A673 (cell line): ENCODE measurements around the gene CRELD2. TPM values are rescaled to one million over a fixed set of nuclear protein-coding genes. Genes with fewer than 3 reads are reported as not detected.

Experiments
- BruUV-seq: library from RNA; stranded (reverse); fragments of 400-500 nt; replicated peaks from 2 replicates; lab custom pipeline; 2021; lab: Mats Ljungman, UMichigan
- CTCF ChIA-PET: fragments of 300-600 bp; sonication (Branson Sonifier 250); formaldehyde crosslinking; loops from one replicate; lab custom pipeline; 2022; ENCODE audit warnings: antibody characterized with exemption; lab: Charles Lee
- POLR2A ChIA-PET: fragments of 300-600 bp; sonication (Branson Sonifier 250); formaldehyde crosslinking; loops from one replicate; lab custom pipeline; 2022; ENCODE audit warnings: antibody characterized with exemption; ENCODE audit not compliant: low non-redundant PET; lab: Charles Lee
- DNase-seq: peaks from one replicate; pipeline ENCODE4 v3.0.0-alpha.2; 2015; ENCODE audit warnings: low spot score
- H3K27ac ChIP-seq: fragments of 200-600 bp; sonication (generic); 2 replicates; pipeline ENCODE4 v1.5.1; 2016; ENCODE audit warnings: mixed run types, low read depth, mild to moderate bottlenecking, mixed read lengths, antibody characterized with exemption, low read length; ENCODE audit not compliant: poor library complexity, severe bottlenecking
- H3K27me3 ChIP-seq: fragments of 200-600 bp; sonication (generic); replicated peaks from 2 replicates; pipeline ENCODE4 v1.6.1; 2017; ENCODE audit warnings: mixed run types, low read depth, mild to moderate bottlenecking, mixed read lengths, antibody characterized with exemption, low read length; ENCODE audit not compliant: insufficient read depth, poor library complexity
- H3K36me3 ChIP-seq: fragments of 200-600 bp; sonication (generic); 2 replicates; pipeline ENCODE4 v1.6.1; 2016; ENCODE audit warnings: mixed run types, mild to moderate bottlenecking, mixed read lengths, antibody characterized with exemption, low read length; ENCODE audit not compliant: insufficient read depth, poor library complexity, severe bottlenecking
- H3K4me1 ChIP-seq: fragments of 200-600 bp; sonication (generic); 2 replicates; pipeline ENCODE4 v1.6.1; 2017; ENCODE audit warnings: mixed run types, mild to moderate bottlenecking, mixed read lengths, antibody characterized with exemption, low read length; ENCODE audit not compliant: insufficient read depth, poor library complexity, severe bottlenecking
- H3K4me3 ChIP-seq: fragments of 200-600 bp; sonication (generic); 2 replicates; pipeline ENCODE4 v1.5.1; 2016; ENCODE audit warnings: low read depth, mixed run types, mild to moderate bottlenecking, mixed read lengths, low read length; ENCODE audit not compliant: poor library complexity, severe bottlenecking
- H3K9me3 ChIP-seq: fragments of 200-600 bp; sonication (generic); 2 replicates; pipeline ENCODE4 v1.6.1; 2016; ENCODE audit warnings: mixed run types, low read depth, mild to moderate bottlenecking, mixed read lengths, antibody characterized with exemption, low read length; ENCODE audit not compliant: poor library complexity, severe bottlenecking
- EZH2 ChIP-seq: fragments of 200-600 bp; sonication (generic); IDR thresholded peaks from 2 replicates; pipeline ENCODE4 v1.6.1; 2017; ENCODE audit warnings: borderline replicate concordance, low read depth, mild to moderate bottlenecking, mixed read lengths, antibody characterized with exemption, low read length; ENCODE audit not compliant: poor library complexity, severe bottlenecking
- intact Hi-C: fragments of 100-400 bp; cut with micrococcal nuclease; formaldehyde crosslinking; loops from one replicate; pipeline ENCODE4 v1.10.0; 2022; ENCODE audit not compliant: unreplicated experiment
- total RNA-seq: library from RNA; stranded (reverse); gene quantifications from 2 replicates; pipeline ENCODE4 v1.2.3, GENCODE V29; 2021
- TF ChIP-seq, protein P1 (sequence below): fragments of 300-800, 200-600 bp; sonication (generic); conservative IDR thresholded peaks from 2 replicates; pipeline ENCODE4 v1.5.1; 2017; ENCODE audit warnings: low read depth, mild to moderate bottlenecking, antibody characterized with exemption, low read length, moderate library complexity, mixed read lengths

The CRELD2 gene
- total RNA-seq, 1 experiment from 2014 or later: 54.7 TPM

DNA sequence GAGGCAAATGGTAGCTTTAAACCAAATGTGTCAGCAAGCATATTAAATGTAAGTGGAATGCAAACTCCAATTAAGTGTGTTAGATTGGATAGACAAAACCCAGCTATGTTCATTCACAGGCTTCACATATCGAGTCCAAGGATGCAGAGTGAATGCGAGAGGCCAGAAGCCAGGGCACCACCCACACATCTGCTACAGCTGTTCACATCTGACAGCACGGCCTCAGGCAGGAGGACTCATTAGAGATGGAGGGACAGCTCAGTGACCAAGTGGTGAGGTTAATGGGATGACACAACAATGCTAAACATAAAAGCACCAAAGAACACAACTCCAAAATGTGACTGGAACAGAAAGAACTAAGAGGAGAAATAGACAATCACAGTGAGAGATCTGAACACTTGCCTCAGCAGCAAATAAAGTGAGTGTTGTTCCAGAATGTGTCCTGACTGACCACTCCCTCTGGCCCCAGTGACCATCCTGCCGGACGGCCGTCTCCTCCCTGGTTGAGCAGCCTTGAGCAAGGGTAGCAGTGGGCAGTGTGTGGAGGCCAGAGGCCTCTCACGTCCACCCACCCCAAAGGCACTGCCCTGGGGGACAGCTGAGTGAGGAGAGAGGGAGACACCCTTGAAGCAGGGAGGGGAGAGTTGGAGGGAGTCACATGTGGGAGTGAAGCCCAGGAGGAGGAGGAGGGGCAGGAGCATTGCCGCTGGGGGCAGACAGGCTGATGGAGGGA, 23.9 kb upstream of the CRELD2 start:
- Histone ChIP-seq H3K4me3 (no peak overlapping the region), H3K4me1 (no peaks in the 10 kb centered on the region), H3K36me3 (peaks cover 17% of the 10 kb centered on the region), H3K27ac (no peak overlapping the region), H3K9me3 (no peaks in the 10 kb centered on the region), H3K27me3 (no peaks in the 10 kb centered on the region)
- BruUV-seq: no TSS peak
- POLR2A ChIA-PET: no interaction called here
- intact Hi-C loops: no loop called here
- CTCF ChIA-PET: no interaction called here
- DNase-seq: no peak
- TF ChIP-seq EZH2: no peak
- TF ChIP-seq, protein P1, sequence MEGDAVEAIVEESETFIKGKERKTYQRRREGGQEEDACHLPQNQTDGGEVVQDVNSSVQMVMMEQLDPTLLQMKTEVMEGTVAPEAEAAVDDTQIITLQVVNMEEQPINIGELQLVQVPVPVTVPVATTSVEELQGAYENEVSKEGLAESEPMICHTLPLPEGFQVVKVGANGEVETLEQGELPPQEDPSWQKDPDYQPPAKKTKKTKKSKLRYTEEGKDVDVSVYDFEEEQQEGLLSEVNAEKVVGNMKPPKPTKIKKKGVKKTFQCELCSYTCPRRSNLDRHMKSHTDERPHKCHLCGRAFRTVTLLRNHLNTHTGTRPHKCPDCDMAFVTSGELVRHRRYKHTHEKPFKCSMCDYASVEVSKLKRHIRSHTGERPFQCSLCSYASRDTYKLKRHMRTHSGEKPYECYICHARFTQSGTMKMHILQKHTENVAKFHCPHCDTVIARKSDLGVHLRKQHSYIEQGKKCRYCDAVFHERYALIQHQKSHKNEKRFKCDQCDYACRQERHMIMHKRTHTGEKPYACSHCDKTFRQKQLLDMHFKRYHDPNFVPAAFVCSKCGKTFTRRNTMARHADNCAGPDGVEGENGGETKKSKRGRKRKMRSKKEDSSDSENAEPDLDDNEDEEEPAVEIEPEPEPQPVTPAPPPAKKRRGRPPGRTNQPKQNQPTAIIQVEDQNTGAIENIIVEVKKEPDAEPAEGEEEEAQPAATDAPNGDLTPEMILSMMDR: no peak

DNA sequence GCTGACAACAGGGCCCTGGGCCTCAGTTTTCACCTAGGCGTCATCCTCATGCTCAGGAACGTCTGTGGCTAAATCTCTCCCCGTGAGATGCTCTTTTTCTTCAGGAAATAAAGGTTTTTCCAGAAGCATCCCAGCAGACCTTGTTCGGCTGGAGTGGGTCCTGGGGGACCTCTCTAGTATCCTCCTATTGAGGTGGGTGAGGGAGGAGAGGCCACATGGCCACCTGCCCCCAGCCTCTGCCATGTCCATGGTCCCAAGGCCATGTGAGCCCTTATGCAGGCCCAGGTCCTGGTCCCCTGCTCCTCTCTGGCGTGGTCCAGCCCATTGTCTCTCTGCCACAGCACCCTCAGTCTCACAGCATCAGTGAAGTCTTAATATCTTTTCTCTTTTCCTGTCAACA, 22.2 kb upstream of the CRELD2 start:
- CTCF ChIA-PET: no interaction called here
- Histone ChIP-seq H3K9me3 (no peaks in the 10 kb centered on the region), H3K4me3 (no peak overlapping the region), H3K4me1 (no peaks in the 10 kb centered on the region), H3K36me3 (peaks cover 11% of the 10 kb centered on the region), H3K27ac (no peak overlapping the region), H3K27me3 (no peaks in the 10 kb centered on the region)
- no peak for DNase-seq
- BruUV-seq: no TSS peak
- intact Hi-C loops: no loop called here
- TF ChIP-seq, protein P1: no peak
- no peak for TF ChIP-seq EZH2
- POLR2A ChIA-PET: no interaction called here

DNA sequence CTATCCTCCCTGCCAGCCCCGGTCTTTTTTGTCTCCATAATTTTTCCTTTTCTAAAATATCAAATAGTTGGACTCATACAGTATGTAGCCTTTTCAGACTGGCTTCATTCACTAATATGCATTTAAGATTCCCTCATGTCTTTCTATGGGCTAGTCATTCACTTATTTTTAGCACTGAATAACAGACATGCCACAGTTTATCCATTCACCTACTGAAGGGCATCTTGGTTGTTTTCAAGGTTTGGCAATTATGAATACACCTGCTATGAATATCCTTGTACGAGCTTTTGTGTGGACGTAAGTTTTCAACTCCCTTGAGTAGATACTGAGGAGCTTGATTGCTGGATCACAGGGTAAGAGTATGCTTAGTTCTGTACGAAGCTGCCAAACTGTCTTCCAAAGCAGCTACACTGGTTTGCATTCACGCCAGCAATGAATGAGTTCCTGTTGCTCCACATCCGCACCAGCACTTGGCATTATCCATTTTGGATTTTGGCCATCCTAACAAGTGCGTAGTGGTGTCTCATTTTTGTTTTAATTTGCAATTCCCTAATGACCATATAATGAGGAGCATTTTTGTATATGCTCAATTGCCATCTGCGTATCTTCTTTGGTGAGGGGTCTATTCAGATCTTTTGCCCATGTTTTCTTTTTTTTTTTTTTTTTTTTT, 21.3 kb upstream of the CRELD2 start:
- no peaks in the 10 kb centered on the region for H3K9me3 ChIP-seq
- H3K4me3 ChIP-seq: no peak overlapping the region
- H3K36me3 ChIP-seq: peaks cover 15% of the 10 kb centered on the region
- intact Hi-C loops: no loop called here
- no peak overlapping the region for H3K27ac ChIP-seq
- BruUV-seq: no TSS peak
- DNase-seq: no peak
- no peaks in the 10 kb centered on the region for H3K4me1 ChIP-seq
- CTCF ChIA-PET: no interaction called here
- no peak for TF ChIP-seq EZH2
- TF ChIP-seq, protein P1: no peak
- POLR2A ChIA-PET: no interaction called here
- no peaks in the 10 kb centered on the region for H3K27me3 ChIP-seq
